Liver (tissue), 9 donors: Measurements from ENCODE around the gene CAMSAP1. TPM values are rescaled to one million over a fixed set of nuclear protein-coding genes. Genes with fewer than 3 reads are reported as not detected.

Source experiments
- DNase-seq: peaks from one replicate; pipeline ENCODE4 v3.0.0-alpha.2; 2017; ENCODE audit warnings: low spot score
- H3K27ac ChIP-seq, 2 donors: one replicate each; pipeline ENCODE4 v1.7.0; 2013; ENCODE audit warnings: inconsistent platforms in 2 of 2, low read length in 2 of 2, control low read depth in 1 of 2, low read depth in 1 of 2, mild to moderate bottlenecking in 1 of 2
- H3K27me3 ChIP-seq, 4 donors: one replicate each; pipeline versions ENCODE4 v1.6.1 to v1.7.0; 2013; ENCODE audit warnings: low read length in 3 of 4, inconsistent platforms in 1 of 4, mild to moderate bottlenecking in 1 of 4, moderate library complexity in 1 of 4; ENCODE audit not compliant: control insufficient read depth in 4 of 4, insufficient read depth in 4 of 4
- H3K36me3 ChIP-seq, 4 donors: one replicate each; pipeline versions ENCODE4 v1.6.1 to v1.7.0; 2013; ENCODE audit warnings: low read length in 3 of 4, mild to moderate bottlenecking in 3 of 4, low read depth in 1 of 4, moderate library complexity in 1 of 4; ENCODE audit not compliant: control insufficient read depth in 4 of 4, insufficient read depth in 3 of 4
- H3K4me1 ChIP-seq, 4 donors: one replicate each; pipeline versions ENCODE4 v1.6.1 to v1.7.0; 2013; ENCODE audit warnings: low read length in 3 of 4, mild to moderate bottlenecking in 3 of 4, moderate library complexity in 1 of 4; ENCODE audit not compliant: control insufficient read depth in 4 of 4, insufficient read depth in 4 of 4
- H3K4me3 ChIP-seq, 3 donors: one replicate each; pipeline versions ENCODE4 v1.6.1 to v1.7.0; 2013; ENCODE audit warnings: low read length in 3 of 3, control low read depth in 1 of 3, low read depth in 1 of 3, mild to moderate bottlenecking in 1 of 3
- H3K9ac ChIP-seq, 2 donors: one replicate each; pipeline ENCODE4 v1.7.0; 2013; ENCODE audit warnings: low read length in 2 of 2, mild to moderate bottlenecking in 2 of 2, moderate library complexity in 2 of 2, control low read depth in 1 of 2, low read depth in 1 of 2
- H3K9me3 ChIP-seq, 4 donors: one replicate each; pipeline versions ENCODE4 v1.6.1 to v1.7.0; 2013; ENCODE audit warnings: low read length in 3 of 4; ENCODE audit not compliant: control insufficient read depth in 4 of 4
- ATF3 ChIP-seq: IDR thresholded peaks from 2 replicates; pipeline ENCODE4 v1.6.1; 2016; ENCODE audit warnings: antibody characterized with exemption
- CTCF ChIP-seq: fragments of 150-350 bp; IDR thresholded peaks from 2 replicates; pipeline ENCODE4 v1.5.1; 2017; ENCODE audit warnings: improper control_type of control experiment, low read depth, low read length; ENCODE audit not compliant: missing input control
- EGR1 ChIP-seq, 2 donors: IDR thresholded peaks; 2 replicates each; pipeline ENCODE4 v1.6.1; 2016 to 2018; ENCODE audit warnings: antibody characterized with exemption in 2 of 2, low read depth in 2 of 2
- FOXA1 ChIP-seq: IDR thresholded peaks from 2 replicates; pipeline ENCODE4 v1.6.1; 2016; ENCODE audit warnings: antibody characterized with exemption
- FOXA2 ChIP-seq: IDR thresholded peaks from 2 replicates; pipeline ENCODE4 v1.6.1; 2016; ENCODE audit warnings: antibody characterized with exemption
- GABPA ChIP-seq, 2 donors: IDR thresholded peaks in 1 of 2; conservative IDR thresholded peaks in 1 of 2; 2 replicates each; pipeline ENCODE4 v1.6.1; 2016; ENCODE audit warnings: antibody characterized with exemption in 2 of 2, mild to moderate bottlenecking in 1 of 2, moderate library complexity in 1 of 2
- HNF4A ChIP-seq, 2 donors: conservative IDR thresholded peaks; 2 replicates each; pipeline ENCODE4 v1.6.1; 2016; ENCODE audit warnings: antibody characterized with exemption in 2 of 2, mild to moderate bottlenecking in 2 of 2
- HNF4G ChIP-seq: IDR thresholded peaks from 2 replicates; pipeline ENCODE4 v1.6.1; 2016; ENCODE audit warnings: antibody characterized with exemption
- JUND ChIP-seq, 2 donors: IDR thresholded peaks; 2 replicates each; pipeline ENCODE4 v1.6.1; 2016; ENCODE audit warnings: antibody characterized with exemption in 2 of 2
- MAX ChIP-seq: IDR thresholded peaks from 2 replicates; pipeline ENCODE4 v1.6.1; 2016; ENCODE audit warnings: antibody characterized with exemption
- NR2F2 ChIP-seq: IDR thresholded peaks from 2 replicates; pipeline ENCODE4 v1.6.1; 2016; ENCODE audit warnings: antibody characterized with exemption
- RAD21 ChIP-seq, 2 donors: IDR thresholded peaks; 2 replicates each; pipeline ENCODE4 v1.6.1; 2016; ENCODE audit warnings: antibody characterized with exemption in 2 of 2, mild to moderate bottlenecking in 2 of 2
- REST ChIP-seq: IDR thresholded peaks from 2 replicates; pipeline ENCODE4 v1.6.1; 2016; ENCODE audit warnings: antibody characterized with exemption, mild to moderate bottlenecking
- RXRA ChIP-seq, 2 donors: IDR thresholded peaks; 2 replicates each; pipeline ENCODE4 v1.6.1; 2017 to 2018; ENCODE audit warnings: antibody characterized with exemption in 2 of 2, mild to moderate bottlenecking in 1 of 2
- SP1 ChIP-seq: IDR thresholded peaks from 2 replicates; pipeline ENCODE4 v1.6.1; 2018; ENCODE audit warnings: antibody characterized with exemption, mild to moderate bottlenecking
- TAF1 ChIP-seq: conservative IDR thresholded peaks from 2 replicates; pipeline ENCODE4 v1.6.1; 2016; ENCODE audit warnings: antibody characterized with exemption, mild to moderate bottlenecking
- YY1 ChIP-seq: IDR thresholded peaks from 2 replicates; pipeline ENCODE4 v1.6.1; 2016; ENCODE audit warnings: antibody characterized with exemption, mild to moderate bottlenecking
- ZBTB33 ChIP-seq: IDR thresholded peaks from 2 replicates; pipeline ENCODE4 v1.6.1; 2016; ENCODE audit warnings: antibody characterized with exemption
- WGBS: extraction: QIAGEN DNeasy Blood & Tissue Kit; methylation state at CpG from one replicate; pipeline ENCODE4 v1.1.7; 2013; 5-methylcytosine and 5-hydroxymethylcytosine counted together
- polyA plus RNA-seq, 2 donors: library from polyadenylated mRNA; stranded (reverse) in 1 of 2; unstranded in 1 of 2; fragments of 200-250 nt in 1 of 2; fragments of >200 nt in 1 of 2; fragmentation: Nextera tagmentation in 1 of 2; extraction: Ambion mirVana in 1 of 2; gene quantifications; one replicate each; pipeline versions ENCODE4 v1.2.1 to v1.2.3, GENCODE V29; 2013 to 2015
- total RNA-seq, 2 donors: library from RNA; depleted of rRNA; stranded (reverse); fragments of >200 nt; gene quantifications; one replicate each; pipeline ENCODE4 v1.2.3, GENCODE V29; 2014
- donor health status: healthy.
- donor health status: healthy.
- donor health status: healthy.
- donor health status: healthy.
- donor health status: healthy.

Gene CAMSAP1
- total and polyA plus RNA-seq, 4 donors: 0.97 to 6.4 (median 5.1) TPM

- WGBS: 97% methylated on average over 9 of the region's 9 CpGs
- Histone ChIP-seq H3K4me3 (no peak overlapping the region), H3K9ac (no peak overlapping the region), H3K4me1 (no peaks in the 10 kb centered on the region), H3K27me3 (no peaks in the 10 kb centered on the region), H3K9me3 (no peaks in the 10 kb centered on the region), H3K36me3 (peaks cover 0 to 4% (median 1%) of the 10 kb centered on the region in 4 donors), H3K27ac (no peak overlapping the region)
- DNase-seq: no peak
- no peak for TF ChIP-seq RAD21 (IDR thresholded peaks at IDR 0.05)
These were observed 67.2 kb downstream of the CAMSAP1 start for GRCh38 chr9:135840107-135840506.

GRCh38 chr9:135839516-135839915 lies 67.8 kb downstream of the CAMSAP1 start:
- Histone ChIP-seq H3K9ac (no peak overlapping the region), H3K27ac (no peak overlapping the region), H3K36me3 (peaks cover 0 to 4% (median 1%) of the 10 kb centered on the region in 4 donors), H3K9me3 (no peaks in the 10 kb centered on the region), H3K4me1 (no peaks in the 10 kb centered on the region), H3K4me3 (no peak overlapping the region), H3K27me3 (no peaks in the 10 kb centered on the region)
- TF ChIP-seq YY1 (no peak), FOXA2 (no peak), RXRA (IDR thresholded peaks at IDR 0.05) (no peak), TAF1 (no peak), ATF3 (no peak), CTCF (no peak), JUND (IDR thresholded peaks at IDR 0.05) (no peak), HNF4G (no peak), NR2F2 (no peak), ZBTB33 (no peak), MAX (no peak), HNF4A (conservative IDR thresholded peaks at IDR 0.05) (no peak), FOXA1 (no peak), REST (no peak), RAD21 (IDR thresholded peaks at IDR 0.05) (no peak), EGR1 (IDR thresholded peaks at IDR 0.05; ENCODE audit: low read depth in 2 of 2) (no peak), GABPA (IDR thresholded peaks at IDR 0.05 in 1 of 2, conservative IDR thresholded peaks at IDR 0.05 in 1 of 2) (no peak), SP1 (no peak)
- WGBS: 94% methylated on average over 11 of the region's 11 CpGs
- no peak for DNase-seq
